GM18870 (cell line): ENCODE results near the gene PLD5.
"Not testable (repeated sequence)": the region's sequence is repeated elsewhere in the genome, so short reads cannot be mapped to it uniquely, and the experiment has no call there.

ENCODE experiments used
- ATAC-seq: cut with Tn5 transposase; IDR thresholded peaks from one replicate; pipeline ENCODE4 v1.9.1; 2021; ENCODE audit warnings: moderate library complexity; ENCODE audit not compliant: unreplicated experiment

PLD5 gene

GRCh38 chr1:242288067-242288466 lies 236.4 kb downstream of the PLD5 start:
- ATAC-seq = not testable (repeated sequence)

DNA sequence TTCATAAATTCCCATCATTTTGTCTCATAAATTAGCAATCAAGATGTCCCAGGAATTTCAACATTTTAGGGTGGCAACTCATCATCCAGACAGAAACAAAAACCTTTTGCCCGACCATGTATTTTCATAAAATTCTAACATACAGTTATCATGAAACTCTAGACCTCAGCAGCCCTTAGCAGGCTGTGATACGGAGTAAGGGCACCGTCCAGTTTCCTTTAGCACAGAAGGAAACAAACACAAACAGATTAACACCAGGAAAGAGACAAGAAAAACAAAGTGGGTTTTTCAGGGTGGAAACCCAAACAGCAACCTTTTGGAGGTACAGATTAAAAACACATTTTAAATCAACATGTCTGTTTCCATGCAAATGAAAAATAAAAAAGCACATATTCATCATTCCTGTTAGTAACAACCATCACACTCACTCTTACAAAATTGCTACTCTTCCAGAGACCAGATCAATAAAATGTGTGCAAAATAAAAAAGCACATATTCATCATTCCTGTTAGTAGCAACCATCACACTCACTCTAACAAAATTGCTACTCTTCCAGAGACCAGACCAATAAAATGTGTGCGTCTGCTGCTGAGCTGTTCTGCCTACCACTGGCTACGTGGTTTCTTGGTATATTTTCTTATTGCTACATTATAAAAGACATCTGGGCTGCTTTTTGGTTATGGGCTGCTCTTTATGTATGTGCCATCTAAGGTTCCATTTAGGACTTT lies 241.6 kb downstream of the PLD5 start:
- not testable (repeated sequence) for ATAC-seq

DNA sequence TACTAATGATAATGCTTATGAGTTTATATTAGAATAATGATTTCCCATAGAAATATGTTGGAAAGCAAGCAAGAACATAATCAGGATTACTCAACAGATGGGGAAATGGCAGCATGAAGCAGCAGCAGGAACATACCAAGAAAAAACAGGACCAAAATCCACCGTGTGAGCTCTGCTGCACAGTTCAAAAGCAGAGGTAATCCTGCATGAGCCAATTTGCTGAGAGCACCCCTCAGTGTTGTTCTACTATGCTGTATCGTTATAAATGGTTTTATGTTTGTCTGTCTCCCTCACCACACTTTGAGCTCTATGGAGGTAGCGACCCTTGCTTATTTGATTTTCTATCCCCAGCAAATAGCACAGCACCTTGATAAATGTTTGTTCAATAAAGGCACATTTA lies 246.1 kb downstream of the PLD5 start:
- ATAC-seq = not testable (repeated sequence)

- ATAC-seq = not testable (repeated sequence)
These were observed 247.7 kb downstream of the PLD5 start for GRCh38 chr1:242276769-242277168.

GRCh38 chr1:242267004-242267403 lies 257.5 kb downstream of the PLD5 start:
- ATAC-seq = not testable (repeated sequence)

- not testable (repeated sequence) for ATAC-seq
These were observed 260.1 kb downstream of the PLD5 start for GRCh38 chr1:242264419-242264818.

DNA sequence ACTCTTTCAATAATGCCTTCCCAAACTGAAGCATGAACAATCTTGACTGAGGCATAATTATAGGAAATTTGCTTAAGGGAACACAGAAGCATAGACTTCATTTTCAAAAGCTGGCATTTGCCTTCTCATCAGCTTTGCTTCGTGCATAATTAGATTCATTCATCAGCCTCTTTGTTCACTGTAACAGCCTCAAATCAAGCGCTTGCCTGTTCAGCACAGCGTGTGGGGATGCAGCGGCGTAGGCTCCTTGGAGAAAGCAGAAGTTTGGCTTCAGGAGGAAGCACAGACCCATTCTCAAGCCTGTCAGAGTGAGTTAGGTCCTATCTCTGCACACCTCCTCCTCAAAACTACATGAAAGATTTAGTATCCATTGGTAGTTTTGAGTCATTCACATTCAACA lies 279.2 kb downstream of the PLD5 start:
- ATAC-seq = no peak

GRCh38 chr1:242243472-242243871 lies 281.0 kb downstream of the PLD5 start:
- peak; percentile 98 for ATAC-seq

GRCh38 chr1:242242983-242243382 lies 281.5 kb downstream of the PLD5 start:
- no peak for ATAC-seq

DNA sequence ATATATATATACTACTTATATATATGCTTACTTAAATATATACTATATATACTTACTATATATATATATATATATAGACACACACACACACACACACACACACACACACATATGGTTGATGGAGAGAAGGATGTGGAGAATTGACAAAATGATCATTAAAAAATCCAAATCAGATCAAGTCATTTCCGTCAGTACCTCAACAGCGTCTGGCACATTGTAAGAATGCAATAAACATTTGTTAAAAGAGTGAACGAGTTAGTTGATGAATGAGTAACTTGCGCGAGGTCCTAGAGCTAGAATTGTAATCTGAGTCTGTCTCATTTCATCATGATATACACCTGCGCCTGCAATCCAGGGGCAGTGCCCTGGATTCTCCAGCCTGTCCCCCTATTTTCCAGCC lies 282.6 kb downstream of the PLD5 start:
- no peak for ATAC-seq

DNA sequence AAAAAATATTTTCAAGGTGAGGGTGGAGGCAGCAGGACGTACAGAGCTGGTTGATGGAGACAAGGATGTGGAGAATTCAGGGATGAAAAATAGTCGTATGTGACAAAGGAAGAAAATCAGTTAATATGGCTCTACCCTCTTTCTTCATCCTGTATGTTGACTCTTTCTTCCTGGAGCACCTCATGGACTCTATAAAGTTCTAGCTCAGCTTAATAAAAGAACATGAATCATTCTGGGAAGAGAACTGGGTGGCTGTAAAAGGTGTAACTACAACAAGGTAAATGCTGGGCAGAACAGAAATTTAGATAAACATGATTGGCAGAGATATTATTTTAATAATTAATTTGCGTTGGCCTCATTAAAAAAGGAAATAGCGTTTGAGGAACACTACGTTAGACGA lies 283.8 kb downstream of the PLD5 start:
- no peak for ATAC-seq

DNA sequence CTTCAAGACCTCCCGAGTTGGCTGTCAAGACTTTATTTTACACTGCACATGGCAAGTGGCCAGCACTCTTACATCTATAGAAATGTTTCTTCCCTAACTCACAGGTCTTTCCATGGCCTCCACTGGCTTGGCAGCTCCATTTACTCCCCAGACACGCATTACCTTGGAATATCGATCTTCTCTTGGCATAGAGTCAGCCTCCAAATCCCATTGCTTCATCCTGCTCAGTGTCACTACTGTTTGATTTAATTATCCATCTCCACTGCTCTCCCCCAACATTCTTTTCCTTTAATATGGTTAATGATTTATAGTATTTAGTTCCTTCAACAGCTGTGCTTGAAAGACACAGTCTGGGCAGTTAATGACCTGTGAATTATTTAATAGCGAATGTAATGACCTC lies 284.4 kb downstream of the PLD5 start:
- no peak for ATAC-seq

- no peak for ATAC-seq
These were observed 285.1 kb downstream of the PLD5 start for GRCh38 chr1:242239398-242239797.

DNA sequence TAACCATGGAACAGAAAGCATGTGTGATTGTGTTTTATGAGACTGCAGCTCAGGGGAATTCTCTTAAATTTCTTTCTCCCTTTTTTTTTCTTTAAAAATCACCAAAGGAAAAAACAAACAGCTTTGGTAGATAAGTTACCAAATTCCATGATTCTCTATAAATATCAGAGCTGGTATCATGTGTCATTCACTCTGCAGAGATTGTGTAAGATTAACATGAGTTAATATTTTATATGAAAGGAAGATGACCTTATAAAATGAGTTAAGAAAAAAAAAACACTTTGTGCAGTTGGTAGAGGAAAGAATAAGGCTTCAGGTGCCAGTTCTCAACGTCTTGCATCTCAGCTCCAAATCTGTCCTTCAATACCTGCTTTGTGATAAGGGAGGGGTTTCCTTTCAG lies 287.4 kb downstream of the PLD5 start:
- ATAC-seq = no peak

- ATAC-seq = no peak
These were observed 295.5 kb downstream of the PLD5 start for GRCh38 chr1:242228991-242229390.

GRCh38 chr1:242225767-242226573 lies 298.5 kb downstream of the PLD5 start:
- peak; percentile 69 for ATAC-seq

DNA sequence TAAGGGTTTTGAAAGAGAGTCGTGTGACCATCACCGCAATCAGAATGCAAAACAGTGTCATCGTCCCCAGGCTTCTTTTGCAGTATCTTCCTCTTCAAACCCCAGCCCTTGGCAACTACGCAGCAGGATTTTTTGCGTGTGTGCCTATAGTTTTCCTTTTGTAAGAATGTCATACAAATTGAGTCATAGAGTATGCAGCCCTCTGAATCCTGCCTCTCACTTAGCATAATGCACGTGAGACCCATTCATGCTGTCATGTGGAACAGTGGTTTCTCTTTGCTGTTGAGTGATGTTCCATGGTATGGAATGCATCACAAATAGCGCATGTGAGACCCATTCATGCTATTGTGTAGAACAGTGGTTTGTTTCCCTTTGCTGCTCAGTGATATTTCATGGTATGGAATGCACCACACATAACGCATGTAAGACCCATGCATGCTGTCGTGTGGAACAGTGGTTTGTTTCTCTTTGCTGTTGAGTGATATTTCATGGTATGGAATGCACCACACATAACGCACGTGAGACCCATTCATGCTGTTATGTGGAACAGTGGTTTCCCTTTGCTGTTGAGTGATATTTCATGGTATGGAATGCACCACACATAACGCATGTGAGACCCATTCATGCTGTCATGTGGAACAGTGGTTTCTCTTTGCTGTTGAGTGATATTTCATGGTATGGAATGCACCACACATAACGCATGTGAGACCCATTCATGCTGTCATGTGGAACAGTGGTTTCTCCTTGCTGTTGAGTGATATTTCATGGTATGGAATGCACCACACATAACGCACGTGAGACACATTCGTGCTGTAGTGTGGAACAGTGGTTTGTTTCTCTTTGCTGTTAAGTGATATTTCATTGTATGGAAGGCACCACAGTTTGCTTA lies 299.4 kb downstream of the PLD5 start:
- ATAC-seq = not testable (repeated sequence)

- ATAC-seq = no peak
These were observed 300.0 kb downstream of the PLD5 start for GRCh38 chr1:242224461-242224860.

GRCh38 chr1:242219905-242220304 lies 304.6 kb downstream of the PLD5 start:
- ATAC-seq = no peak

DNA sequence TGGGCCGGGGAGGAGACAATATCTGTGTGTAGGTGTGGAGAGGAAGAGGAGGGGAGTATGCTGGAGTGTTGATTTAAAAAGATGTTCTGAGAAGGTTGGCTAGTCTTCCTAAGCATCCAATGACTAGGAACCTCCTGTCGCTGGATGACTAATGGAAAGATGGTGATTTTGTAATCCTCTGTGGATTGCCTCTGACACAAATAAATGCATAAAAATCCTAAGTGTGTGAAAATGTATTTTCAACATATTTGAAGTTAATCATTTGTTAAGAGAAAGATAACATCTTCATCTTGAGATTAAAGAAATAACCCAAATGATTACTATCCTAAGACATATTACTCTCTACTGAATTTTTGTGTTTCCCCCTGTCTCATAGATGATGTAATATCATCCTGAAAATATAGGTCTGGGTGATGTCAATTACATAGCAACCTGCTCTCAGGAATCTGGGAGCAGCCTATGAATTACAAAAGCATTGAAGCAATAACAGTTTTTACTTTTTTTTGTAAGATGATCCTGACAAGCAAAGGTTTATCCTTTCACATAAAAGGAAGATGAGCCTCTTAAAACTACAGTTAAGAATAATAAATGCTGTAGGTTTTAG lies 305.1 kb downstream of the PLD5 start:
- ATAC-seq = no peak

- no peak for ATAC-seq
These were observed 308.1 kb downstream of the PLD5 start for GRCh38 chr1:242216368-242216767.
